B cell (primary cell): ENCODE results near the gene RNF19B. TPM values are rescaled to one million over a fixed set of nuclear protein-coding genes. Genes with fewer than 3 reads are reported as not detected.

Experiments
- ATAC-seq: fragments of 200-7000 bp; cut with Tn5 transposase; one replicate; pipeline ENCODE4 v1.10.0; 2021; ENCODE audit warnings: low read depth, mild to moderate bottlenecking, moderate number of reproducible peaks, moderate library complexity
- CTCF ChIA-PET: fragments of 350-600 bp; sonication (Branson Sonifier 250); formaldehyde crosslinking; loops from one replicate; lab custom pipeline; 2021; ENCODE audit warnings: antibody characterized with exemption, inconsistent platforms; lab: Charles Lee
- POLR2A ChIA-PET: fragments of 350-600 bp; sonication (Branson Sonifier 250); formaldehyde crosslinking; loops from one replicate; lab custom pipeline; 2021; ENCODE audit warnings: antibody characterized with exemption; lab: Charles Lee
- DNase-seq: peaks from one replicate; pipeline ENCODE4 v3.0.0; 2013
- H2AFZ ChIP-seq: 2 replicates; pipeline ENCODE4 v1.6.1; 2012; ENCODE audit warnings: mild to moderate bottlenecking, low read depth, low read length; ENCODE audit not compliant: insufficient read depth, poor library complexity, severe bottlenecking
- H3K27ac ChIP-seq, 2 donors: 1 replicate in 1 of 2; 2 replicates in 1 of 2; pipeline ENCODE4 v1.5.1; 2012 to 2013; ENCODE audit warnings: low read length in 2 of 2, mild to moderate bottlenecking in 2 of 2, moderate library complexity in 1 of 2
- H3K27me3 ChIP-seq, 4 experiments: fragments of 200-600 bp in 1 of 4; sonication (generic) in 1 of 4; replicated peaks in 1 of 4; 1 replicate in 2 of 4; 2 replicates in 2 of 4; pipeline versions ENCODE4 v1.6.1 to v1.7.0; 2013 to 2016; ENCODE audit warnings: low read length in 3 of 4, mild to moderate bottlenecking in 2 of 4, mixed read lengths in 1 of 4, moderate library complexity in 1 of 4; ENCODE audit not compliant: insufficient read depth in 4 of 4, control insufficient read depth in 3 of 4; ENCODE audit errors: control extremely low read depth in 1 of 4
- H3K36me3 ChIP-seq, 2 experiments: replicated peaks in 1 of 2; 1 replicate in 1 of 2; 2 replicates in 1 of 2; pipeline versions ENCODE4 v1.6.1 to v1.7.1; 2013; ENCODE audit warnings: low read length in 1 of 2; ENCODE audit not compliant: insufficient read depth in 2 of 2, control insufficient read depth in 1 of 2; ENCODE audit errors: control extremely low read depth in 1 of 2, extremely low read depth in 1 of 2
- H3K4me1 ChIP-seq, 2 donors: fragments of 200-600 bp in 1 of 2; sonication (generic) in 1 of 2; 1 replicate in 1 of 2; 2 replicates in 1 of 2; pipeline versions ENCODE4 v1.5.1 to v1.6.1; 2013 to 2017; ENCODE audit warnings: low read length in 2 of 2; ENCODE audit not compliant: control insufficient read depth in 2 of 2, insufficient read depth in 2 of 2
- H3K4me2 ChIP-seq: replicated peaks from 2 replicates; pipeline ENCODE3; 2012; ENCODE audit warnings: mild to moderate bottlenecking, low read depth, low read length; ENCODE audit not compliant: poor library complexity, severe bottlenecking
- H3K4me3 ChIP-seq, 5 experiments: fragments of 200-600 bp in 1 of 5; sonication (generic) in 1 of 5; 1 replicate in 3 of 5; 2 replicates in 2 of 5; pipeline versions ENCODE4 v1.5.1 to v1.7.0; 2011 to 2016; ENCODE audit warnings: low read length in 4 of 5, mild to moderate bottlenecking in 4 of 5, low read depth in 2 of 5, control low read depth in 1 of 5, moderate library complexity in 1 of 5; ENCODE audit not compliant: insufficient read depth in 1 of 5; ENCODE audit errors: control extremely low read depth in 1 of 5, extremely low read depth in 1 of 5
- H3K79me2 ChIP-seq: fragments of 200-600 bp; sonication (generic); one replicate; pipeline ENCODE4 v1.6.0; 2016; ENCODE audit warnings: low read length; ENCODE audit not compliant: control insufficient read depth, insufficient read depth
- H3K9ac ChIP-seq: fragments of 200-600 bp; sonication (generic); 2 replicates; pipeline ENCODE4 v1.6.1; 2017; ENCODE audit warnings: mild to moderate bottlenecking, low read length, moderate library complexity
- H3K9me3 ChIP-seq, 3 donors: one replicate each; pipeline versions ENCODE4 v1.6.1 to v1.7.1; 2013; ENCODE audit warnings: low read length in 2 of 3; ENCODE audit not compliant: control insufficient read depth in 2 of 3, insufficient read depth in 1 of 3; ENCODE audit errors: control extremely low read depth in 1 of 3
- H4K20me1 ChIP-seq: 2 replicates; pipeline ENCODE4 v1.6.0; 2012; ENCODE audit warnings: mild to moderate bottlenecking, low read length; ENCODE audit not compliant: insufficient read depth, control insufficient read depth, poor library complexity, severe bottlenecking
- H3K27ac Mint-ChIP-seq: one replicate; pipeline ENCODE4 v1.8.0; 2021; ENCODE audit warnings: mixed read lengths
- H3K27me3 Mint-ChIP-seq: one replicate; pipeline ENCODE4 v1.8.0; 2021; ENCODE audit warnings: mixed read lengths
- H3K4me1 Mint-ChIP-seq: one replicate; pipeline ENCODE4 v1.8.0; 2021; ENCODE audit warnings: mixed read lengths
- H3K4me3 Mint-ChIP-seq: one replicate; pipeline ENCODE4 v1.8.0; 2021; ENCODE audit warnings: mixed read lengths
- H3K9me3 Mint-ChIP-seq: one replicate; pipeline ENCODE4 v1.8.0; 2022; ENCODE audit warnings: mixed read lengths; ENCODE audit not compliant: insufficient read depth
- EZH2 ChIP-seq: IDR thresholded peaks from 2 replicates; pipeline ENCODE4 v1.6.1; 2012; ENCODE audit warnings: borderline replicate concordance, low read depth, mild to moderate bottlenecking, moderate library complexity, low read length; ENCODE audit not compliant: insufficient read depth, poor library complexity, severe bottlenecking
- WGBS: methylation state at CpG from one replicate; pipeline ENCODE4 v1.1.5; 2013; ENCODE audit warnings: missing lambda C conversion rate; ENCODE audit not compliant: insufficient coverage; 5-methylcytosine and 5-hydroxymethylcytosine counted together
- intact Hi-C: fragments of 100-400 bp; cut with micrococcal nuclease; formaldehyde crosslinking; loops from one replicate; pipeline ENCODE4 v1.10.0; 2022
- polyA plus RNA-seq: library from polyadenylated mRNA; depleted of rRNA; stranded (reverse); fragments of >200 nt; gene quantifications from 2 replicates; pipeline ENCODE4 v1.2.3, GENCODE V29; 2012
- total RNA-seq, 2 donors: library from RNA; stranded (reverse); fragments of 120-200 nt in 1 of 2; gene quantifications; 1 replicate in 1 of 2; 2 replicates in 1 of 2; pipeline versions ENCODE4 v1.2.3 to v1.2.4, GENCODE V29; 2013 to 2022
- TF ChIP-seq, protein P1 (sequence below): fragments of 200-600 bp; IDR thresholded peaks from one replicate; pipeline ENCODE4 v1.8.0; 2022; ENCODE audit warnings: antibody characterized with exemption, mild to moderate bottlenecking

Gene RNF19B
- total and polyA plus RNA-seq, 2 donors (not counting 1 experiment from before 2014, with no cell fraction given) = 29.9 to 40.3 TPM

DNA sequence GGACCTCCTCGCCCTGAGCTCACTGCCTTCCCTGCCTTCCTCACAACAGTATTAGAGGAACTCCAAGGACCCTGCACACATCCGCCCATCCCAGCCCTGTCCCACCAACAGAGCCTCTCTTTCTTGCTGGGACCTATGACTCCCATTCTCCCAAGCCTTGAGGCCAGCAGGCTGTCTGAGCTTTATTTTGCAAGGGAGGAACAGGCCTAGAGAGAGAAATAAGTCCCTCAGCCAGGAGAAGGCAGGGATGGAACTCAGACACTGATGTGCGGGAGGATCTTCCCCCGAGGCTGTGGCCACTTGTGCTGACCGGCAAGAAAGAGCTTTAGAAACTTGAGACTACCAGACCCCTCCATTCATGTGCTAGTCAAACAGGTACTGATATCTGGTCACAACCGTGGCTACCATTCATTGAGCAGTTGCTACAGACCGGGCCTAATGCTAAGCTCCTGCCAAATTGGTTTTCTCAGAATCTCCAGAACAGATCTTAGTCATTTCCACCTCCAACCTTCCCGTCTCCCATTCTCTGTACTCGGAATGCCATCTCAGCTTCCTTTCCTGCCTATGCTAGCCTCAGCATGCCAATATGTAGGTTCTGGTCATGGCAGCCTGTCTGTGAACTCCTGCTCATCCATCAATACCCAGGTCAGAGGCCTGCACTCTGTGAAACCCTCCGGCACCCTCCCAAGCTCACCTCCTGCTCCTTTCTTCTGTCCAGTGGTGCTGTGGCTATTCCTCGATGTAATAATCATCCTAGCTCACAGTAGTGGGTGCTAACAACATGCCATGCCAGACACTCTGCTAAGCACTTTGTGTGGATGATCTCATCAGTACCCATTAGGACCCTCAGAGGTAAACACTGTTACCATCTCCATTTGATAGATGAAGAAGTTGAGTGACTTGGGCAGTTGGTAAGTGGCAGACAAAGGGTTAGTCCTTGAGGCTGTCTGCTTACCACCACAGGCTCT lies 67.2 kb downstream of the RNF19B start:
- POLR2A ChIA-PET = no interaction called here
- peaks cover 47% of the 10 kb centered on the region for H3K27me3 Mint-ChIP-seq
- ATAC-seq (no peak), DNase-seq (no peak)
- no peak overlapping the region for H3K4me2 ChIP-seq
- no peaks in the 10 kb centered on the region for H3K79me2 ChIP-seq
- WGBS = 91% methylated on average over 11 of the region's 11 CpGs
- H3K4me1 Mint-ChIP-seq = peaks cover 22% of the 10 kb centered on the region
- no peak overlapping the region for H3K4me3 Mint-ChIP-seq
- H4K20me1 ChIP-seq = no peaks in the 10 kb centered on the region
- peaks cover 0 to 65% (median 24%) of the 10 kb centered on the region in 4 experiments for H3K27me3 ChIP-seq
- no peak overlapping the region for H3K27ac Mint-ChIP-seq
- TF ChIP-seq, protein P1, sequence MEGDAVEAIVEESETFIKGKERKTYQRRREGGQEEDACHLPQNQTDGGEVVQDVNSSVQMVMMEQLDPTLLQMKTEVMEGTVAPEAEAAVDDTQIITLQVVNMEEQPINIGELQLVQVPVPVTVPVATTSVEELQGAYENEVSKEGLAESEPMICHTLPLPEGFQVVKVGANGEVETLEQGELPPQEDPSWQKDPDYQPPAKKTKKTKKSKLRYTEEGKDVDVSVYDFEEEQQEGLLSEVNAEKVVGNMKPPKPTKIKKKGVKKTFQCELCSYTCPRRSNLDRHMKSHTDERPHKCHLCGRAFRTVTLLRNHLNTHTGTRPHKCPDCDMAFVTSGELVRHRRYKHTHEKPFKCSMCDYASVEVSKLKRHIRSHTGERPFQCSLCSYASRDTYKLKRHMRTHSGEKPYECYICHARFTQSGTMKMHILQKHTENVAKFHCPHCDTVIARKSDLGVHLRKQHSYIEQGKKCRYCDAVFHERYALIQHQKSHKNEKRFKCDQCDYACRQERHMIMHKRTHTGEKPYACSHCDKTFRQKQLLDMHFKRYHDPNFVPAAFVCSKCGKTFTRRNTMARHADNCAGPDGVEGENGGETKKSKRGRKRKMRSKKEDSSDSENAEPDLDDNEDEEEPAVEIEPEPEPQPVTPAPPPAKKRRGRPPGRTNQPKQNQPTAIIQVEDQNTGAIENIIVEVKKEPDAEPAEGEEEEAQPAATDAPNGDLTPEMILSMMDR = no peak
- TF ChIP-seq EZH2 = no peak
- H3K9me3 ChIP-seq = peaks cover 0 to 20% (median 0%) of the 10 kb centered on the region in 3 donors
- no peaks in the 10 kb centered on the region for H3K36me3 ChIP-seq
- intact Hi-C loops = no loop called here
- no peak overlapping the region for H3K4me3 ChIP-seq
- H3K9ac ChIP-seq = no peak overlapping the region
- H3K27ac ChIP-seq = no peak overlapping the region
- no peaks in the 10 kb centered on the region for H3K9me3 Mint-ChIP-seq
- peaks cover 23 to 26% of the 10 kb centered on the region in 2 donors for H3K4me1 ChIP-seq
- no peak overlapping the region for H2AFZ ChIP-seq
- CTCF ChIA-PET = interaction anchor here (1.3 to 2.0 kb wide), 2 partner anchors 26 to 191 kb away, joined by 4 to 6 read pairs; no protein-coding TSS in a partner anchor

DNA sequence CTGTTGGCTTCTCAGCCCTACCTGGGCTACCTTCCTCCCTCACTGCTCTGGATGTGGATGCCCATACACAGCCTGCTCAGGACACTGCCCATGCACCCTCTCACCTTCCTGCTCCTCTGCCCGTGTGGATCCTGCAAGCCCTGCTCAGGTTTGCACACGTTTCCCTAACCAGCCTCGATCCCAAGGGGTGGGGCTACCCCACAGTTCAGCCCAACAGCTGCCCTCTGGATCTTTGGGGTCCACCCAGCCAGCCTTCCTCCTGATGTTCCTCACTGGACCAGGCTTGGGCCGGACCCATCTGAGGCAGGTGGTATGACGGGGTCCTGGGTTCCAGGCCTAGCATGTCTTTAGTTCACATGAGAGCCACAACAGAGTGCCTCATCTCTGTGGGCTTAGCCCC lies 68.2 kb downstream of the RNF19B start:
- Histone ChIP-seq H3K9ac (no peak overlapping the region), H2AFZ (no peak overlapping the region), H3K4me1 (peaks cover 22 to 31% of the 10 kb centered on the region in 2 donors), H3K4me2 (no peak overlapping the region), H3K27ac (no peak overlapping the region), H4K20me1 (no peaks in the 10 kb centered on the region), H3K36me3 (no peaks in the 10 kb centered on the region), H3K79me2 (no peaks in the 10 kb centered on the region), H3K4me3 (no peak overlapping the region), H3K9me3 (peaks cover 0 to 20% (median 0%) of the 10 kb centered on the region in 3 donors), H3K27me3 (peaks cover 0 to 64% (median 30%) of the 10 kb centered on the region in 4 experiments)
- ChIA-PET CTCF (interaction anchor here (1.3 kb wide), 1 partner anchor 192 kb away, joined by 4 read pairs; no protein-coding TSS in a partner anchor), POLR2A (no interaction called here)
- Mint-ChIP-seq H3K27me3 (peaks cover 49% of the 10 kb centered on the region), H3K4me1 (peaks cover 20% of the 10 kb centered on the region), H3K27ac (no peak overlapping the region), H3K9me3 (no peaks in the 10 kb centered on the region), H3K4me3 (no peak overlapping the region)
- ATAC-seq (no peak), DNase-seq (no peak)
- intact Hi-C loops = no loop called here
- TF ChIP-seq, protein P1 = no peak
- TF ChIP-seq EZH2 = no peak
- WGBS = 87% methylated on average over 5 of the region's 5 CpGs
